Measurements from ENCODE around the gene HELT.

The HELT gene

GRCh38 chr4:185020293-185020808 is 2.1 kb downstream of the HELT start:
- Histone ChIP-seq H3K27me3 (replicated peaks; ENCODE audit: insufficient read depth, low read length) (peaks cover 56% of the 10 kb centered on the region), H3K9me2 (replicated peaks; ENCODE audit: insufficient read depth, low read length) (no peaks in the 10 kb centered on the region), H2AFZ (ENCODE audit: low read length) (no peak overlapping the region), H3K4me2 (ENCODE audit: low read depth, low read length) (no peak overlapping the region), H3K27ac (ENCODE audit: low read length) (no peak overlapping the region), H3F3A (ENCODE audit: insufficient read depth, low read length) (no peaks in the 10 kb centered on the region), H3K9me3 (replicated peaks; ENCODE audit: insufficient read depth, low read length) (no peaks in the 10 kb centered on the region), H3K4me1 (ENCODE audit: low read length) (peaks cover 7% of the 10 kb centered on the region), H3K4me3 (ENCODE audit: low read length) (no peak overlapping the region), H4K20me1 (ENCODE audit: insufficient read depth, low read length) (no peaks in the 10 kb centered on the region), H3K36me3 (replicated peaks; ENCODE audit: insufficient read depth, low read length) (no peaks in the 10 kb centered on the region), H3K79me2 (ENCODE audit: low read length) (no peaks in the 10 kb centered on the region), H3K9ac (ENCODE audit: low read length) (no peak overlapping the region)
- DNase-seq: no peak
- TF ChIP-seq EZH2phosphoT487 (IDR thresholded peaks at IDR 0.05; ENCODE audit: low read length): no peak
- no peak for TF ChIP-seq EZH2 (optimal IDR thresholded peaks at IDR 0.05; ENCODE audit: low read depth, low read length)
- no peak for TF ChIP-seq CTCF (IDR thresholded peaks at IDR 0.05; ENCODE audit: low read length)

DNA sequence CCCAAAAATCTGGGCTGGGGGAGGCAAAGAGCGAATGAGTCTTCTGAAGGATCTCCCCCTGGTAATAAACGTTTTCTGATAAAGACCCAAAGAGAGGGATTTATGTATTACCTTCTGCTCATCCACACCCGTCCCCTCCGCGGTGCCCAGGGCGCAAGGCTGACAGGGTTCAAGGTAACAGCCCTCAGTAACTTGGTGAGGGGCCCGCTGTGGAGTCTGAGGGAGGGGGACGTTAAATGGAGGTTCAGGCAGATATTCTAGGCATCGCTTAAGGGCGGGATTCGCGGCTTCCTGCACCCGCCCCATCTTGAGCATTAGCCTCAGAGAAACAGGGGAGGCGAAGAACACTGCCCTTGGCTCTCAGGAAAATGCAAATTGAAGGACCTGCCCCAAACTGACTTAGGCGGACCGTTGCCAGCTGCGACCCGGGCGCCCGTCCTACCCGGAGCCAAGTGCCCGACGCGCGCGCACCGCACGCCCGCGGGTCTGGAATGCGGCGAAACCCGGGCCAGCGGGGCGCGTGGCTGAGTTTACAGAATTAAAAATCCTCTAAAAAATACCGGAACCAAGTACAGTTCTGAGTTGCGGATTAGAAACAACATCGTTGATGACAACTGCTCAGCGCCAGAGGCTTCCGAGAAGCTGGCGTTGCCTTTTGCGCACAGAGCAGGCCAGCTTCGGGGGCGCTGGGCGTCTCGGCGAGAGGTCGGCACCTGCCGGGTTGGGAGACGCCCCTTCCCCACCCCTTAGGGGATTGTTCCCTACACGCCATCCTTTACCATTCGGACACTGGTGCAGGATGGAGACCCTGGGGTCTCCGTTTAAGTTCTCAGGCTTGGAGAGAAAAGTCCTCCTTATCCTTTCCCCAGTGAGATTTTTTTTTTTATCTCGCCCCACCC is 2.8 kb downstream of the HELT start:
- H3F3A ChIP-seq (ENCODE audit: insufficient read depth, low read length): no peaks in the 10 kb centered on the region
- H3K36me3 ChIP-seq (replicated peaks; ENCODE audit: insufficient read depth, low read length): no peaks in the 10 kb centered on the region
- no peaks in the 10 kb centered on the region for H3K9me2 ChIP-seq (replicated peaks; ENCODE audit: insufficient read depth, low read length)
- H3K4me3 ChIP-seq (ENCODE audit: low read length): no peak overlapping the region
- no peak overlapping the region for H3K27ac ChIP-seq (ENCODE audit: low read length)
- DNase-seq: no peak
- no peaks in the 10 kb centered on the region for H3K9me3 ChIP-seq (replicated peaks; ENCODE audit: insufficient read depth, low read length)
- peaks cover 7% of the 10 kb centered on the region for H3K4me1 ChIP-seq (ENCODE audit: low read length)
- H3K4me2 ChIP-seq (ENCODE audit: low read depth, low read length): no peak overlapping the region
- H4K20me1 ChIP-seq (ENCODE audit: insufficient read depth, low read length): no peaks in the 10 kb centered on the region
- H3K9ac ChIP-seq (ENCODE audit: low read length): no peak overlapping the region
- H3K27me3 ChIP-seq (replicated peaks; ENCODE audit: insufficient read depth, low read length): peaks cover 56% of the 10 kb centered on the region
- no peak overlapping the region for H2AFZ ChIP-seq (ENCODE audit: low read length)
- no peaks in the 10 kb centered on the region for H3K79me2 ChIP-seq (ENCODE audit: low read length)
- TF ChIP-seq EZH2phosphoT487 (IDR thresholded peaks at IDR 0.05; ENCODE audit: low read length) (no peak), CTCF (IDR thresholded peaks at IDR 0.05; ENCODE audit: low read length) (no peak), EZH2 (optimal IDR thresholded peaks at IDR 0.05; ENCODE audit: low read depth, low read length) (no peak)

- no peak overlapping the region for H3K4me3 ChIP-seq (ENCODE audit: low read length)
- H3K9ac ChIP-seq (ENCODE audit: low read length): no peak overlapping the region
- H3K79me2 ChIP-seq (ENCODE audit: low read length): no peaks in the 10 kb centered on the region
- H3K27ac ChIP-seq (ENCODE audit: low read length): no peak overlapping the region
- no peaks in the 10 kb centered on the region for H3K9me2 ChIP-seq (replicated peaks; ENCODE audit: insufficient read depth, low read length)
- H4K20me1 ChIP-seq (ENCODE audit: insufficient read depth, low read length): no peaks in the 10 kb centered on the region
- H3K9me3 ChIP-seq (replicated peaks; ENCODE audit: insufficient read depth, low read length): no peaks in the 10 kb centered on the region
- peaks cover 7% of the 10 kb centered on the region for H3K4me1 ChIP-seq (ENCODE audit: low read length)
- TF ChIP-seq EZH2 (optimal IDR thresholded peaks at IDR 0.05; ENCODE audit: low read depth, low read length): no peak
- no peak for TF ChIP-seq EZH2phosphoT487 (IDR thresholded peaks at IDR 0.05; ENCODE audit: low read length)
- TF ChIP-seq CTCF (IDR thresholded peaks at IDR 0.05; ENCODE audit: low read length): no peak
- H2AFZ ChIP-seq (ENCODE audit: low read length): no peak overlapping the region
- H3K36me3 ChIP-seq (replicated peaks; ENCODE audit: insufficient read depth, low read length): no peaks in the 10 kb centered on the region
- H3F3A ChIP-seq (ENCODE audit: insufficient read depth, low read length): no peaks in the 10 kb centered on the region
- peaks cover 36% of the 10 kb centered on the region for H3K27me3 ChIP-seq (replicated peaks; ENCODE audit: insufficient read depth, low read length)
- H3K4me2 ChIP-seq (ENCODE audit: low read depth, low read length): no peak overlapping the region
- DNase-seq: no peak
These were observed 5.2 kb downstream of the HELT start for GRCh38 chr4:185023471-185023870.
